IMR-90 (cell line): Measurements from ENCODE around the gene RNF182. TPM values are rescaled to one million over a fixed set of nuclear protein-coding genes. Genes with fewer than 3 reads are reported as not detected.

ENCODE experiments used
- ATAC-seq: fragments of 200-7000 bp; cut with Tn5 transposase; 2 replicates; pipeline ENCODE4 v1.9.1; 2020; ENCODE audit warnings: low read depth, mild to moderate bottlenecking, moderate library complexity
- BruUV-seq: library from RNA; stranded (reverse); fragments of 400-500 nt; replicated peaks from 2 replicates; lab custom pipeline; 2021; lab: Mats Ljungman, UMichigan
- CTCF ChIA-PET: fragments of 300-600 bp; formaldehyde crosslinking; extraction: SDS; loops from one replicate; lab custom pipeline; 2021; ENCODE audit warnings: antibody characterized with exemption; lab: Yijun Ruan, JAX
- POLR2A ChIA-PET: fragments of 300-600 bp; sonication (Branson Sonifier 250); formaldehyde crosslinking; loops from one replicate; lab custom pipeline; 2022; ENCODE audit warnings: antibody characterized with exemption; ENCODE audit not compliant: unreplicated experiment; lab: Charles Lee
- DNase-seq: peaks from one replicate; pipeline ENCODE4 v3.0.0; 2013
- H2AFZ ChIP-seq: replicated peaks from 2 replicates; pipeline ENCODE3; 2013; ENCODE audit warnings: low read length, mild to moderate bottlenecking; ENCODE audit not compliant: poor library complexity
- H2AK5ac ChIP-seq: 2 replicates; pipeline ENCODE4 v1.6.1; 2013; ENCODE audit warnings: low read depth, low read length, inconsistent platforms
- H2AK9ac ChIP-seq: replicated peaks from 2 replicates; pipeline ENCODE3; 2013; ENCODE audit warnings: mild to moderate bottlenecking, low read depth, low read length, moderate library complexity; ENCODE audit not compliant: poor library complexity
- H2BK120ac ChIP-seq: 2 replicates; pipeline ENCODE4 v1.6.1; 2013; ENCODE audit warnings: low read depth, low read length, inconsistent platforms
- H2BK15ac ChIP-seq: 3 replicates; pipeline ENCODE4 v1.6.1; 2013; ENCODE audit warnings: low read depth, low read length, inconsistent platforms
- H2BK20ac ChIP-seq: 2 replicates; pipeline ENCODE4 v1.6.1; 2013; ENCODE audit warnings: low read depth, mild to moderate bottlenecking, inconsistent platforms, low read length, moderate library complexity
- H2BK5ac ChIP-seq: 2 replicates; pipeline ENCODE4 v1.6.1; 2013; ENCODE audit warnings: mild to moderate bottlenecking, low read depth, low read length, inconsistent platforms; ENCODE audit not compliant: poor library complexity, severe bottlenecking
- H3K14ac ChIP-seq: replicated peaks from 2 replicates; pipeline ENCODE4 v1.6.1; 2013; ENCODE audit warnings: low read depth, low read length, inconsistent platforms
- H3K18ac ChIP-seq: 2 replicates; pipeline ENCODE4 v1.6.1; 2013; ENCODE audit warnings: low read depth, low read length, control low read depth
- H3K23ac ChIP-seq: 2 replicates; pipeline ENCODE4 v1.6.1; 2013; ENCODE audit warnings: low read depth, low read length, inconsistent platforms
- H3K27ac ChIP-seq: 2 replicates; pipeline ENCODE4 v1.5.1; 2013; ENCODE audit warnings: mild to moderate bottlenecking, control low read depth, low read length; ENCODE audit not compliant: insufficient read depth
- H3K27me3 ChIP-seq: 2 replicates; pipeline ENCODE4 v1.6.1; 2013; ENCODE audit warnings: low read length; ENCODE audit not compliant: control insufficient read depth, insufficient read depth
- H3K36me3 ChIP-seq: 2 replicates; pipeline ENCODE4 v1.6.1; 2013; ENCODE audit warnings: low read length, mixed read lengths; ENCODE audit not compliant: control insufficient read depth, insufficient read depth
- H3K4ac ChIP-seq: 2 replicates; pipeline ENCODE4 v1.6.1; 2013; ENCODE audit warnings: low read depth, low read length, inconsistent platforms
- H3K4me1 ChIP-seq: 2 replicates; pipeline ENCODE4 v1.6.1; 2013; ENCODE audit warnings: low read length, mixed read lengths; ENCODE audit not compliant: control insufficient read depth, insufficient read depth
- H3K4me2 ChIP-seq: 2 replicates; pipeline ENCODE4 v1.6.1; 2013; ENCODE audit warnings: low read depth, mild to moderate bottlenecking, control low read depth, low read length, moderate library complexity
- H3K4me3 ChIP-seq: 2 replicates; pipeline ENCODE4 v1.5.1; 2013; ENCODE audit warnings: low read depth, mild to moderate bottlenecking, control low read depth, low read length, moderate library complexity; ENCODE audit not compliant: insufficient read depth
- H3K56ac ChIP-seq: 2 replicates; pipeline ENCODE4 v1.6.1; 2013; ENCODE audit warnings: low read length, inconsistent platforms; ENCODE audit not compliant: insufficient read depth; ENCODE audit errors: extremely low read depth
- H3K79me1 ChIP-seq, 2 experiments: 2 replicates each; pipeline ENCODE4 v1.6.1; 2013; ENCODE audit warnings: low read length in 2 of 2, inconsistent platforms in 1 of 2, low read depth in 1 of 2
- H3K9ac ChIP-seq: 2 replicates; pipeline ENCODE4 v1.6.1; 2013; ENCODE audit warnings: low read depth, low read length, control low read depth
- H3K9me1 ChIP-seq: 2 replicates; pipeline ENCODE4 v1.6.1; 2013; ENCODE audit warnings: low read length, inconsistent platforms; ENCODE audit not compliant: insufficient read depth
- H3K9me3 ChIP-seq: 2 replicates; pipeline ENCODE4 v1.6.1; 2013; ENCODE audit warnings: low read length; ENCODE audit not compliant: control insufficient read depth, insufficient read depth
- H4K20me1 ChIP-seq: 2 replicates; pipeline ENCODE4 v1.6.1; 2013; ENCODE audit warnings: low read length, inconsistent platforms; ENCODE audit not compliant: insufficient read depth
- H4K5ac ChIP-seq: 2 replicates; pipeline ENCODE4 v1.6.1; 2013; ENCODE audit warnings: mild to moderate bottlenecking, low read depth, low read length, control low read depth
- H4K8ac ChIP-seq, 2 experiments: 2 replicates each; pipeline ENCODE4 v1.6.1; 2013; ENCODE audit warnings: low read depth in 2 of 2, low read length in 2 of 2, control low read depth in 1 of 2, inconsistent platforms in 1 of 2
- H4K91ac ChIP-seq: 2 replicates; pipeline ENCODE4 v1.6.1; 2013; ENCODE audit warnings: low read depth, low read length, inconsistent platforms; ENCODE audit not compliant: insufficient read depth
- BHLHE40 ChIP-seq: fragments of 150-350 bp; IDR thresholded peaks from 2 replicates; pipeline ENCODE4 v1.6.1; 2016; ENCODE audit warnings: mild to moderate bottlenecking, low read depth, low read length
- WGBS, 2 experiments: methylation state at CpG; one replicate each; pipeline versions ENCODE4 v1.1.5 to v1.1.7; 2013; ENCODE audit warnings: missing lambda C conversion rate in 2 of 2; ENCODE audit not compliant: insufficient read length in 1 of 2; ENCODE audit errors: extremely low coverage in 2 of 2; 5-methylcytosine and 5-hydroxymethylcytosine counted together
- dilution Hi-C: fragments of 300-500 bp; cut with HindIII; formaldehyde crosslinking; loops from one replicate; pipeline ENCODE4 v1.14.3; 2018; ENCODE audit warnings: low sequenced_read_pairs; ENCODE audit not compliant: unreplicated experiment
- in situ Hi-C: fragments of 300-500 bp; cut with MboI; formaldehyde crosslinking; loops from 3 replicates; pipeline ENCODE4 v1.14.3; 2019; ENCODE audit warnings: low sequenced_read_pairs, inconsistent platforms, mixed read lengths
- intact Hi-C: fragments of 100-400 bp; cut with micrococcal nuclease; formaldehyde crosslinking; loops from 2 replicates; pipeline ENCODE4 v1.10.0; 2022
- polyA plus RNA-seq, 3 experiments: library from polyadenylated mRNA; depleted of rRNA; stranded (reverse); fragments of >200 nt; gene quantifications; 2 replicates each; pipeline ENCODE4 v1.2.3, GENCODE V29; 2012; ENCODE audit warnings: low replicate concordance in 1 of 3
- total RNA-seq: library from RNA; depleted of rRNA; stranded (reverse); fragments of >200 nt; gene quantifications from 2 replicates; pipeline ENCODE4 v1.2.3, GENCODE V29; 2012

Gene RNF182
- total and polyA plus RNA-seq, 2 of the 4 experiments (the other 2 are of a cell fraction), result 4.1 to 9.1 TPM

- no peak overlapping the region for H3K9ac ChIP-seq
- no peak overlapping the region for H3K56ac ChIP-seq
- no peak overlapping the region for H3K4ac ChIP-seq
- H3K9me1 ChIP-seq, result no peaks in the 10 kb centered on the region
- TF ChIP-seq BHLHE40, result no peak
- POLR2A ChIA-PET, result no interaction called here
- H2AFZ ChIP-seq, result no peak overlapping the region
- no peak overlapping the region for H3K23ac ChIP-seq
- no peak overlapping the region for H2BK120ac ChIP-seq
- H2AK9ac ChIP-seq, result no peak overlapping the region
- peaks cover 29% of the 10 kb centered on the region for H3K27me3 ChIP-seq
- no peaks in the 10 kb centered on the region for H4K20me1 ChIP-seq
- H4K5ac ChIP-seq, result no peak overlapping the region
- H3K4me2 ChIP-seq, result no peak overlapping the region
- WGBS, 2 experiments, result no CpG with 5 or more reads among the region's 6 CpGs
- no peak overlapping the region for H4K8ac ChIP-seq
- no peak overlapping the region for H3K18ac ChIP-seq
- no peak overlapping the region for H3K14ac ChIP-seq
- no peaks in the 10 kb centered on the region for H3K4me1 ChIP-seq
- H3K4me3 ChIP-seq, result no peak overlapping the region
- CTCF ChIA-PET, result interaction anchor here (1.4 kb wide), 2 partner anchors 108 to 164 kb away, joined by 3 to 4 read pairs; no protein-coding TSS in a partner anchor
- in situ Hi-C loops, result loop anchor here (25.0 kb wide), 1 partner anchor 1484 kb away; no protein-coding TSS in a partner anchor
- H3K79me1 ChIP-seq, result no peaks in the 10 kb centered on the region
- ATAC-seq, result no peak
- intact Hi-C loops, result no loop called here
- no peak overlapping the region for H3K27ac ChIP-seq
- dilution Hi-C loops, result no loop called here
- no TSS peak for BruUV-seq
- no peak for DNase-seq
- H4K91ac ChIP-seq, result no peak overlapping the region
- no peak overlapping the region for H2BK5ac ChIP-seq
- no peaks in the 10 kb centered on the region for H3K9me3 ChIP-seq
- H3K36me3 ChIP-seq, result no peaks in the 10 kb centered on the region
- no peak overlapping the region for H2BK20ac ChIP-seq
- no peak overlapping the region for H2BK15ac ChIP-seq
- H2AK5ac ChIP-seq, result no peak overlapping the region
Measured at GRCh38 chr6:13902922-13903321, 21.8 kb upstream of the RNF182 start.
